ENCODE measurements around the gene ADAMTS10.

DNA sequence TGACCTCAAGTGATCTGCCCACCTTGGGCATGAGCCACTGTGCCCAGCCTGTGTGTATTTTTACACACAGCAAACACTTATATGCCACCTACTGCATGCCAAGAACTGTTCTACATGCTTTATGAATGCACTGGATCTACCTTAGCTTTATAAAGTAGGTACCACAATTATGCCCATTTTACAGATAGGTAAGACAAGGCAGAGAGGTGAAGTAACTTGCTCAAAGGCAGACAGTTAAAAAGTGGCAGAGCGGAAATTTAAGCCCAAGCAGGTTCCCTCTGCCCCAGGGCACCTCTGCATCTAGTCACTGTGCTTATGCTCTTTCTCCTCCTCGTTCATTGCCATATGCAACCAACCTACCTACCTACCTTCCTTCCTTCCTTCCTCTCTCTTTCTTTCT is 10.5 kb downstream of the ADAMTS10 start:
- TF ChIP-seq, protein P1, sequence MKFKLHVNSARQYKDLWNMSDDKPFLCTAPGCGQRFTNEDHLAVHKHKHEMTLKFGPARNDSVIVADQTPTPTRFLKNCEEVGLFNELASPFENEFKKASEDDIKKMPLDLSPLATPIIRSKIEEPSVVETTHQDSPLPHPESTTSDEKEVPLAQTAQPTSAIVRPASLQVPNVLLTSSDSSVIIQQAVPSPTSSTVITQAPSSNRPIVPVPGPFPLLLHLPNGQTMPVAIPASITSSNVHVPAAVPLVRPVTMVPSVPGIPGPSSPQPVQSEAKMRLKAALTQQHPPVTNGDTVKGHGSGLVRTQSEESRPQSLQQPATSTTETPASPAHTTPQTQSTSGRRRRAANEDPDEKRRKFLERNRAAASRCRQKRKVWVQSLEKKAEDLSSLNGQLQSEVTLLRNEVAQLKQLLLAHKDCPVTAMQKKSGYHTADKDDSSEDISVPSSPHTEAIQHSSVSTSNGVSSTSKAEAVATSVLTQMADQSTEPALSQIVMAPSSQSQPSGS (IDR thresholded peaks at IDR 0.05; ENCODE audit: low read length): no peak
- TF ChIP-seq SIX5 (IDR thresholded peaks at IDR 0.05; ENCODE audit: low read depth, low read length): no peak
- TF ChIP-seq EZH2 (IDR thresholded peaks at IDR 0.05; ENCODE audit: low read depth, low read length, severe bottlenecking): no peak
- TF ChIP-seq TEAD4 (IDR thresholded peaks at IDR 0.05; ENCODE audit: low read depth, low read length): no peak
- TF ChIP-seq CREB1 (IDR thresholded peaks at IDR 0.05): no peak
- TF ChIP-seq, protein P2, sequence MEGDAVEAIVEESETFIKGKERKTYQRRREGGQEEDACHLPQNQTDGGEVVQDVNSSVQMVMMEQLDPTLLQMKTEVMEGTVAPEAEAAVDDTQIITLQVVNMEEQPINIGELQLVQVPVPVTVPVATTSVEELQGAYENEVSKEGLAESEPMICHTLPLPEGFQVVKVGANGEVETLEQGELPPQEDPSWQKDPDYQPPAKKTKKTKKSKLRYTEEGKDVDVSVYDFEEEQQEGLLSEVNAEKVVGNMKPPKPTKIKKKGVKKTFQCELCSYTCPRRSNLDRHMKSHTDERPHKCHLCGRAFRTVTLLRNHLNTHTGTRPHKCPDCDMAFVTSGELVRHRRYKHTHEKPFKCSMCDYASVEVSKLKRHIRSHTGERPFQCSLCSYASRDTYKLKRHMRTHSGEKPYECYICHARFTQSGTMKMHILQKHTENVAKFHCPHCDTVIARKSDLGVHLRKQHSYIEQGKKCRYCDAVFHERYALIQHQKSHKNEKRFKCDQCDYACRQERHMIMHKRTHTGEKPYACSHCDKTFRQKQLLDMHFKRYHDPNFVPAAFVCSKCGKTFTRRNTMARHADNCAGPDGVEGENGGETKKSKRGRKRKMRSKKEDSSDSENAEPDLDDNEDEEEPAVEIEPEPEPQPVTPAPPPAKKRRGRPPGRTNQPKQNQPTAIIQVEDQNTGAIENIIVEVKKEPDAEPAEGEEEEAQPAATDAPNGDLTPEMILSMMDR (IDR thresholded peaks at IDR 0.05; ENCODE audit: control extremely low read depth in 1 of 3, insufficient read depth in 1 of 3, low read depth in 1 of 3, low read length in 3 of 3): no peak
- no peak for TF ChIP-seq GTF2F1 (IDR thresholded peaks at IDR 0.05; ENCODE audit: borderline replicate concordance, low read depth, low read length)
- TF ChIP-seq POU5F1 (IDR thresholded peaks at IDR 0.05; ENCODE audit: low read depth, low read length): no peak
- TF ChIP-seq ZNF274 (IDR thresholded peaks at IDR 0.05; ENCODE audit: borderline replicate concordance, extremely low read depth, low read length): no peak
- TF ChIP-seq FOSL1 (IDR thresholded peaks at IDR 0.05; ENCODE audit: insufficient read depth, low read depth, low read length): no peak
- no peak for TF ChIP-seq YY1 (IDR thresholded peaks at IDR 0.05; ENCODE audit: low read depth, low read length)
